ENCODE results near the gene RWDD3.

RWDD3 gene

GRCh38 chr1:95282518-95282895, 48.5 kb downstream of the RWDD3 start:
- no peak for DNase-seq (ENCODE audit: low read depth)

DNA sequence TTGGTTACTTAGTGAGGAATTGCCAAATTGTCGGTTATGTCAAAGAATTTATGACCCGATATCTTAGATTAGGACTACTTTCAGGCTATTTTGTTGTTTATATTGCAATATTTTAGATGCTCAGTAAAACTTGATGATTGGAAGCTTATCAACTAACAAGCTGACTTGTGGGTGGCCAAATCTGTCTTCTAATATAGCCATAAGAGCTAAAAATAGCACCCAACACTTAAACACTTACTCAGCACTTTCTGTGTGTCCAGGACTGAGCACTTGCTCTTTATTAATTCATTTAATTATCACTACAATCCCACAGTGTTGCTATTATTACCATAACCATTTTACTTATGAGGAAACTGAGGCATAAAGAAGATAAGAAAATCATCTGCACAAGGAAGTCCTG, 50.4 kb downstream of the RWDD3 start:
- DNase-seq (ENCODE audit: low read depth): no peak

DNA sequence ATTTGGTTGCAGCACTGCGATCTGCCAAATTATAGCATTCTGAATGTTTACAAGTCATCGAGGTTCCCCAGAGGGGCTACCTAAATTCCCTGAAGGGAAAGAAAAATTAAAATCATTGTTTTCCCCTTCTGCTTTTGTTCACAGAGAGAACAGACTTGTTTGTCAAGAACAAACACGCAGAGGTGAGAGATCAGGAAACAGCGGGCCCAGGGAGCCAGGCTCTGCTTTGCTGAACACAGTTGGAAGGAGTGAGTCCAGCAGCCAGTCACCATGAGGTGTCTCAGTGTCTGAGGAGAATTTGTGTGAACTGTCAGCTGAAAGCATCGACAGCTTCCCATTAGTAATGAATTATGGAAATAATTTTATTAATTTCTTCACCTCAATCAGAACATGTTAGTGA, 52.5 kb downstream of the RWDD3 start:
- DNase-seq (ENCODE audit: low read depth): no peak

DNA sequence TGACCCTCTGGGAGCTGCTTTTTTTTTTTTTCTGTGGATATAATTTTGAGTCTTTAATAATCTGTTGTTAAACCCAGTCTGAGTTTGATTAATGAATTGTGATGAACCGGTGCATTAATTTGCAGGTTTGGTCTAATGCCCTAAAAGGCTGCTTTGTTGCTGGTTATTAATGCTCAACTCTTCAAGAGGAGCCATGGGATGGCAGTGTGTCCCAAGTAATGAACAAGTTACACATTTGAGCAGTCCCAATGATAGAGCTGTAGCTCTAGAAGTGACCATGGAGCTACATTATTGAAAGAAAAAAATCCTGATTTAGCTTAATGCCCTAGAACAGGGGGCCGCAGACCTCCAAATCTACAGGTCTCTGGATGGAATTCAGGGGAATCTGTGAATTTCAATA, 53.1 kb downstream of the RWDD3 start:
- no peak for DNase-seq (ENCODE audit: low read depth)

- no peak for DNase-seq (ENCODE audit: low read depth)
These were observed 53.8 kb downstream of the RWDD3 start for GRCh38 chr1:95287825-95288224.
